ENCODE data around the gene HJURP.

- TF ChIP-seq CTCF (IDR thresholded peaks at IDR 0.05), result no peak
- TF ChIP-seq POLR2A (IDR thresholded peaks at IDR 0.05), result no peak
Observed at GRCh38 chr2:233792720-233793119, 61.6 kb downstream of the HJURP start.
